K562 (cell line): ENCODE measurements around the gene PGP. TPM values are rescaled to one million over a fixed set of nuclear protein-coding genes. Genes with fewer than 3 reads are reported as not detected.
A peak's percentile ranks its signal among the peaks of the same experiment; 100 is the strongest.

Experiments used
- ATAC-seq: fragments of 200-7000 bp; cut with Tn5 transposase; 3 replicates; pipeline ENCODE4 v1.9.1; 2020; ENCODE audit warnings: moderate library complexity
- BruUV-seq: library from RNA; stranded (reverse); fragments of 400-500 nt; replicated peaks from 2 replicates; lab custom pipeline; 2021; lab: Mats Ljungman, UMichigan
- CTCF ChIA-PET: fragments of 300-600 bp; formaldehyde crosslinking; extraction: SDS; loops from one replicate; lab custom pipeline; 2021; ENCODE audit warnings: low intra/inter-chr PET ratio; lab: Yijun Ruan, JAX
- POLR2A ChIA-PET: fragments of 300-600, 350-650 bp; sonication (Branson Sonifier 250); formaldehyde crosslinking; extraction: SDS; loops from one replicate; lab custom pipeline; 2021; ENCODE audit warnings: antibody characterized with exemption, inconsistent platforms; lab: Yijun Ruan, JAX
- DNase-seq, 4 experiments: peaks; one replicate each; pipeline versions ENCODE4 v3.0.0 to v3.0.0-alpha.2; 2011 to 2018; ENCODE audit warnings: low spot score in 3 of 4, mixed read lengths in 3 of 4; ENCODE audit errors: extremely low read depth in 1 of 4
- FAIRE-seq: peaks from 2 replicates; lab custom pipeline; 2011; peaks lifted over from hg19 to GRCh38; lab: Jason Lieb, UNC
- H2AFZ ChIP-seq: 2 replicates; pipeline ENCODE4 v1.6.0; 2011; ENCODE audit warnings: low read depth, low read length, control low read depth, inconsistent platforms
- H3K27ac ChIP-seq: fragments of 200-600 bp; 3 replicates; pipeline ENCODE4 v1.8.0; 2011; ENCODE audit warnings: low read depth, mild to moderate bottlenecking, control low read depth, inconsistent platforms, low read length, moderate library complexity, mixed read lengths; ENCODE audit errors: extremely low read depth
- H3K27me3 ChIP-seq, 2 experiments: fragments of 300-600 bp in 1 of 2; 2 replicates in 1 of 2; 3 replicates in 1 of 2; pipeline versions ENCODE4 v1.6.0 to v1.8.0; 2011; ENCODE audit warnings: inconsistent platforms in 2 of 2, low read length in 2 of 2, mild to moderate bottlenecking in 1 of 2, mixed read lengths in 1 of 2, moderate library complexity in 1 of 2; ENCODE audit not compliant: control insufficient read depth in 2 of 2, insufficient read depth in 2 of 2
- H3K36me3 ChIP-seq: fragments of 300-600 bp; 3 replicates; pipeline ENCODE4 v1.8.0; 2011; ENCODE audit warnings: mild to moderate bottlenecking, low read length, inconsistent platforms; ENCODE audit not compliant: control insufficient read depth, insufficient read depth
- H3K4me1 ChIP-seq, 2 experiments: fragments of 200-600 bp in 1 of 2; replicated peaks in 1 of 2; 2 replicates in 1 of 2; 3 replicates in 1 of 2; pipeline versions ENCODE4 v1.5.1 to v1.8.0; 2011; ENCODE audit warnings: inconsistent platforms in 2 of 2, low read length in 2 of 2, mild to moderate bottlenecking in 1 of 2, mixed read lengths in 1 of 2, moderate library complexity in 1 of 2; ENCODE audit not compliant: control insufficient read depth in 2 of 2, insufficient read depth in 2 of 2
- H3K4me2 ChIP-seq: 2 replicates; pipeline ENCODE4 v1.6.1; 2011; ENCODE audit warnings: low read length, control low read depth, inconsistent platforms, mixed read lengths; ENCODE audit not compliant: insufficient read depth
- H3K4me3 ChIP-seq: fragments of 200-600 bp; sonication (generic), shearing (Covaris generic); 2 replicates; pipeline ENCODE4 v1.5.1; 2016; ENCODE audit warnings: control low read depth, inconsistent platforms
- H3K79me2 ChIP-seq: fragments of 200-600 bp; 3 replicates; pipeline ENCODE4 v1.8.0; 2011; ENCODE audit warnings: low read length, inconsistent platforms; ENCODE audit not compliant: control insufficient read depth, insufficient read depth
- H3K9ac ChIP-seq, 2 experiments: 2 replicates each; pipeline versions ENCODE4 v1.6.0 to v1.6.1; 2011; ENCODE audit warnings: low read depth in 2 of 2, low read length in 2 of 2, control low read depth in 1 of 2, inconsistent platforms in 1 of 2, mild to moderate bottlenecking in 1 of 2, mixed read lengths in 1 of 2; ENCODE audit not compliant: insufficient read depth in 1 of 2
- H3K9me1 ChIP-seq: one replicate; pipeline ENCODE4 v1.6.0; 2011; ENCODE audit warnings: inconsistent platforms, mild to moderate bottlenecking, low read length, moderate library complexity; ENCODE audit not compliant: control insufficient read depth, insufficient read depth
- H3K9me3 ChIP-seq: replicated peaks from 2 replicates; pipeline ENCODE4 v1.5.1; 2011; ENCODE audit warnings: low read depth, low read length, inconsistent platforms; ENCODE audit not compliant: control insufficient read depth, insufficient read depth
- H4K20me1 ChIP-seq: replicated peaks from 2 replicates; pipeline ENCODE4 v1.6.1; 2011; ENCODE audit warnings: low read length, inconsistent platforms, mixed read lengths; ENCODE audit not compliant: control insufficient read depth, insufficient read depth
- ARID1B ChIP-seq: fragments of 450-650 bp; IDR thresholded peaks from 2 replicates; pipeline ENCODE4 v1.6.1; 2016; ENCODE audit warnings: antibody characterized with exemption, mild to moderate bottlenecking, inconsistent platforms
- CCNT2 ChIP-seq: IDR thresholded peaks from 2 replicates; pipeline ENCODE4 v1.6.1; 2011; ENCODE audit warnings: borderline replicate concordance, low read depth, mild to moderate bottlenecking, moderate library complexity, mixed read lengths, low read length; ENCODE audit not compliant: insufficient read length; ENCODE audit errors: extremely low read depth
- ERF ChIP-seq: fragments of 450-650 bp; formaldehyde crosslinking; IDR thresholded peaks from 2 replicates; pipeline ENCODE4 v1.4.0; 2020; ENCODE audit warnings: mild to moderate bottlenecking, mixed read lengths
- EZH2 ChIP-seq: IDR thresholded peaks from 2 replicates; pipeline ENCODE4 v1.6.1; 2012; ENCODE audit warnings: low read depth, mild to moderate bottlenecking, inconsistent platforms, low read length, borderline replicate concordance
- KAT7 ChIP-seq: sonication (generic); formaldehyde crosslinking; IDR thresholded peaks from 2 replicates; pipeline ENCODE4 v1.8.0; 2022; ENCODE audit warnings: missing genetic modification reagents, mild to moderate bottlenecking, borderline replicate concordance
- PML ChIP-seq: IDR thresholded peaks from 2 replicates; pipeline ENCODE4 v1.6.1; 2012; ENCODE audit warnings: low read length, inconsistent platforms
- POLR2AphosphoS2 ChIP-seq: IDR thresholded peaks from 2 replicates; pipeline ENCODE4 v1.6.1; 2012; ENCODE audit warnings: low read length, improper control_type of control experiment
- RBFOX2 ChIP-seq: fragments of 200-400 bp; formaldehyde crosslinking; IDR thresholded peaks from 2 replicates; pipeline ENCODE4 v1.6.1; 2017; ENCODE audit warnings: low read depth, mild to moderate bottlenecking, low read length, moderate library complexity
- RCOR1 ChIP-seq, 2 experiments: IDR thresholded peaks; 2 replicates each; pipeline ENCODE4 v1.6.1; 2012; ENCODE audit warnings: low read depth in 2 of 2, low read length in 2 of 2, borderline replicate concordance in 1 of 2, improper control_type of control experiment in 1 of 2
- SRSF7 ChIP-seq: fragments of 200-400 bp; formaldehyde crosslinking; optimal IDR thresholded peaks from 2 replicates; pipeline ENCODE3; 2017; ENCODE audit warnings: mild to moderate bottlenecking, low read depth, low read length
- TRIM24 ChIP-seq, 2 experiments: fragments of 450-650 bp; IDR thresholded peaks; 2 replicates each; pipeline ENCODE4 v1.6.1; 2016
- VEZF1 ChIP-seq: fragments of 200-800 bp; sonication (Bioruptor generic); IDR thresholded peaks from 2 replicates; pipeline ENCODE4 v1.6.1; 2017; ENCODE audit warnings: missing genetic modification characterization, missing compliant biosample characterization
- ZNF77 ChIP-seq: fragments of 250-450 bp; sonication (Bioruptor Pico); IDR thresholded peaks from 2 replicates; pipeline ENCODE4 v1.5.0; 2020
- WGBS: fragments of 100-300 bp; shearing (Covaris generic); methylation state at CpG from one replicate; pipeline ENCODE4 v1.1.6; 2016; ENCODE audit warnings: low coverage, mixed read lengths; ENCODE audit not compliant: insufficient coverage; ENCODE audit errors: missing lambda C conversion rate; 5-methylcytosine and 5-hydroxymethylcytosine counted together
- in situ Hi-C: fragments of 300-500 bp; cut with MboI; formaldehyde crosslinking; loops from 4 replicates; pipeline ENCODE4 v1.15.0; 2018; ENCODE audit warnings: inconsistent platforms, mixed read lengths
- intact Hi-C: fragments of 100-400 bp; cut with micrococcal nuclease; formaldehyde crosslinking; loops from 2 replicates; pipeline ENCODE4 v1.14.2; 2022
- polyA plus RNA-seq, 8 experiments: library from polyadenylated mRNA; depleted of rRNA in 4 of 8; stranded (reverse) in 5 of 8; unstranded in 3 of 8; fragments of >200 nt; fragmentation: Nextera tagmentation in 2 of 8; fragmentation: Illumina TruSeq in 1 of 8; extraction: Ambion mirVana in 2 of 8; extraction: Trizol in 1 of 8; gene quantifications; 2 replicates each; pipeline versions ENCODE4 v1.2.1 to v1.2.3, GENCODE V29; 2011 to 2014; ENCODE audit warnings: inconsistent platforms in 1 of 8, missing spikeins in 1 of 8
- total RNA-seq, 7 experiments: library from RNA; depleted of rRNA in 6 of 7; stranded (reverse); fragments of >200 nt in 6 of 7; fragmentation: Illumina TruSeq in 2 of 7; extraction: Trizol in 2 of 7; gene quantifications; 2 replicates each; pipeline versions ENCODE4 v1.2.1 to v1.2.3, GENCODE V29; 2011 to 2021; ENCODE audit warnings: low replicate concordance in 1 of 7
- TF ChIP-seq, protein P1 (sequence below): sonication (generic); formaldehyde crosslinking; IDR thresholded peaks from 2 replicates; pipeline ENCODE4 v1.8.0; 2022; ENCODE audit warnings: mild to moderate bottlenecking, missing genetic modification reagents

Gene PGP
- total and polyA plus RNA-seq, 9 of the 15 experiments (the other 6 are each of a cell fraction or from before 2014, with no cell fraction given): 1.1 to 57.6 (median 19.6) TPM

GRCh38 chr16:2210386-2211365 is 4.0 kb downstream of the PGP start, which contains the start of gene BRICD5:
TSS of gene BRICD5 (minus strand) at chr16:2210863. CDS start at chr16:2210833, 30 bp downstream.
- in situ Hi-C loops (no loop called here), intact Hi-C loops (no loop called here)
- no peaks in the 10 kb centered on the region for H3K27me3 ChIP-seq
- 25% methylated on average over 23 of the region's 24 CpGs for WGBS
- ChIA-PET POLR2A (interaction anchor here (1.3 to 2.1 kb wide), 3 partner anchors 13 to 56 kb away, joined by 3 to 12 read pairs (median 11); partner anchors contain the start of genes CASKIN1, E4F1 and TRAF7), CTCF (no interaction called here)
- no TSS peak for BruUV-seq
- no peak within 1 kb of the TSS for H3K4me3 ChIP-seq
- no peaks in the 10 kb centered on the region for H3K9me3 ChIP-seq
- peaks cover 31 to 90% of the 10 kb centered on the region in 2 experiments for H3K4me1 ChIP-seq
- no peaks in the 10 kb centered on the region for H3K9me1 ChIP-seq
- peak within 1 kb of the TSS in 1 of 2 experiments; percentile 99; a peak in 2 of 4 replicates for H3K9ac ChIP-seq
- DNase-seq: peak in 2 of 4 experiments; percentile 70 to 80
- H3K27ac ChIP-seq: peak within 1 kb of the TSS; percentile 38; the same call in 1 of the 3 replicates
- H2AFZ ChIP-seq: no peak within 1 kb of the TSS
- H3K36me3 ChIP-seq: peaks cover 61% of the 10 kb centered on the region; the same call in 2 of the 3 replicates
- H3K79me2 ChIP-seq: peaks cover 67% of the 10 kb centered on the region
- ATAC-seq: peak; percentile 12
- peaks cover 21% of the 10 kb centered on the region for H4K20me1 ChIP-seq
- H3K4me2 ChIP-seq: peak within 1 kb of the TSS; percentile 15; the same call in 1 of the 2 replicates
- FAIRE-seq: peak; percentile 83
- TF ChIP-seq ZNF77 (CRISPR knock-in tag) (0 out of 2 replicates have a peak, but pooled peaks have one; percentile 37), POLR2AphosphoS2 (peak; percentile 96), PML (peak; percentile 3; the same call in 1 of the 2 replicates), SRSF7 (no peak), RBFOX2 (peak; percentile 55), VEZF1 (CRISPR knock-in tag) (peak; percentile 49; the same call in 1 of the 2 replicates), KAT7 (CRISPR knock-in tag) (0 out of 2 replicates have a peak, but pooled peaks have one; percentile 52), ERF (no peak), CCNT2 (peak; percentile 25), ARID1B (peak; percentile 35; the same call in 1 of the 2 replicates), EZH2 (no peak), RCOR1 (IDR thresholded peaks at IDR 0.05; ENCODE audit: borderline replicate concordance in 1 of 2, low read depth in 2 of 2, low read length in 2 of 2) (0 out of 4 replicates have a peak, but pooled peaks of 1 of the 2 experiments have one; percentile 38), TRIM24 (IDR thresholded peaks at IDR 0.05) (peak in 1 of 2 experiments; percentile 21; a peak in 1 of 4 replicates)
- TF ChIP-seq, protein P1, sequence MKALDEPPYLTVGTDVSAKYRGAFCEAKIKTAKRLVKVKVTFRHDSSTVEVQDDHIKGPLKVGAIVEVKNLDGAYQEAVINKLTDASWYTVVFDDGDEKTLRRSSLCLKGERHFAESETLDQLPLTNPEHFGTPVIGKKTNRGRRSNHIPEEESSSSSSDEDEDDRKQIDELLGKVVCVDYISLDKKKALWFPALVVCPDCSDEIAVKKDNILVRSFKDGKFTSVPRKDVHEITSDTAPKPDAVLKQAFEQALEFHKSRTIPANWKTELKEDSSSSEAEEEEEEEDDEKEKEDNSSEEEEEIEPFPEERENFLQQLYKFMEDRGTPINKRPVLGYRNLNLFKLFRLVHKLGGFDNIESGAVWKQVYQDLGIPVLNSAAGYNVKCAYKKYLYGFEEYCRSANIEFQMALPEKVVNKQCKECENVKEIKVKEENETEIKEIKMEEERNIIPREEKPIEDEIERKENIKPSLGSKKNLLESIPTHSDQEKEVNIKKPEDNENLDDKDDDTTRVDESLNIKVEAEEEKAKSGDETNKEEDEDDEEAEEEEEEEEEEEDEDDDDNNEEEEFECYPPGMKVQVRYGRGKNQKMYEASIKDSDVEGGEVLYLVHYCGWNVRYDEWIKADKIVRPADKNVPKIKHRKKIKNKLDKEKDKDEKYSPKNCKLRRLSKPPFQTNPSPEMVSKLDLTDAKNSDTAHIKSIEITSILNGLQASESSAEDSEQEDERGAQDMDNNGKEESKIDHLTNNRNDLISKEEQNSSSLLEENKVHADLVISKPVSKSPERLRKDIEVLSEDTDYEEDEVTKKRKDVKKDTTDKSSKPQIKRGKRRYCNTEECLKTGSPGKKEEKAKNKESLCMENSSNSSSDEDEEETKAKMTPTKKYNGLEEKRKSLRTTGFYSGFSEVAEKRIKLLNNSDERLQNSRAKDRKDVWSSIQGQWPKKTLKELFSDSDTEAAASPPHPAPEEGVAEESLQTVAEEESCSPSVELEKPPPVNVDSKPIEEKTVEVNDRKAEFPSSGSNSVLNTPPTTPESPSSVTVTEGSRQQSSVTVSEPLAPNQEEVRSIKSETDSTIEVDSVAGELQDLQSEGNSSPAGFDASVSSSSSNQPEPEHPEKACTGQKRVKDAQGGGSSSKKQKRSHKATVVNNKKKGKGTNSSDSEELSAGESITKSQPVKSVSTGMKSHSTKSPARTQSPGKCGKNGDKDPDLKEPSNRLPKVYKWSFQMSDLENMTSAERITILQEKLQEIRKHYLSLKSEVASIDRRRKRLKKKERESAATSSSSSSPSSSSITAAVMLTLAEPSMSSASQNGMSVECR (CRISPR knock-in tag): peak; percentile 70; the same call in 1 of the 2 replicates
